HG03103 (cell line): ENCODE measurements around the gene CDH18.

ENCODE experiments used
- ATAC-seq: cut with Tn5 transposase; IDR thresholded peaks from one replicate; pipeline ENCODE4 v1.9.1; 2021; ENCODE audit warnings: low read depth; ENCODE audit not compliant: unreplicated experiment

The CDH18 gene

GRCh38 chr5:19616701-19617215 lies 371.2 kb downstream of the CDH18 start:
- no peak for ATAC-seq

GRCh38 chr5:19615661-19616060 lies 372.3 kb downstream of the CDH18 start:
- no peak for ATAC-seq

- no peak for ATAC-seq
Observed at GRCh38 chr5:19615071-19615470, 372.9 kb downstream of the CDH18 start.

GRCh38 chr5:19608444-19609002 lies 379.5 kb downstream of the CDH18 start:
- ATAC-seq = no peak

- no peak for ATAC-seq
Observed at GRCh38 chr5:19605846-19606407, 382.1 kb downstream of the CDH18 start.

GRCh38 chr5:19584131-19584530 lies 403.9 kb downstream of the CDH18 start:
- ATAC-seq = no peak

GRCh38 chr5:19577882-19578281 lies 410.1 kb downstream of the CDH18 start:
- no peak for ATAC-seq

GRCh38 chr5:19568004-19568403 lies 420.0 kb downstream of the CDH18 start:
- no peak for ATAC-seq

- no peak for ATAC-seq
Observed at GRCh38 chr5:19565466-19565865, 422.5 kb downstream of the CDH18 start.

GRCh38 chr5:19564036-19564435 lies 424.0 kb downstream of the CDH18 start:
- ATAC-seq = no peak

- ATAC-seq = no peak
Observed at GRCh38 chr5:19555876-19556275, 432.1 kb downstream of the CDH18 start.

GRCh38 chr5:19555436-19555835 lies 432.6 kb downstream of the CDH18 start:
- ATAC-seq = no peak

- ATAC-seq = no peak
Observed at GRCh38 chr5:19554524-19554923, 433.5 kb downstream of the CDH18 start.

- ATAC-seq = no peak
Observed at GRCh38 chr5:19547640-19548039, 440.4 kb downstream of the CDH18 start.

GRCh38 chr5:19546521-19546920 lies 441.5 kb downstream of the CDH18 start:
- ATAC-seq = no peak

- no peak for ATAC-seq
Observed at GRCh38 chr5:19538607-19539006, 449.4 kb downstream of the CDH18 start.

- no peak for ATAC-seq
Observed at GRCh38 chr5:19536387-19536786, 451.6 kb downstream of the CDH18 start.

- no peak for ATAC-seq
Observed at GRCh38 chr5:19534751-19535150, 453.2 kb downstream of the CDH18 start.

GRCh38 chr5:19532936-19533335 lies 455.1 kb downstream of the CDH18 start:
- ATAC-seq = no peak

GRCh38 chr5:19531374-19531952 lies 456.5 kb downstream of the CDH18 start:
- no peak for ATAC-seq

GRCh38 chr5:19519448-19519847 lies 468.6 kb downstream of the CDH18 start:
- no peak for ATAC-seq

GRCh38 chr5:19498852-19499251 lies 489.1 kb downstream of the CDH18 start:
- no peak for ATAC-seq
